A549 (cell line): ENCODE measurements around the gene HAUS3. TPM values are rescaled to one million over a fixed set of nuclear protein-coding genes. Genes with fewer than 3 reads are reported as not detected.

Source experiments
- ATAC-seq, 2 experiments: fragments of 200-7000 bp in 1 of 2; fragments of >200 bp in 1 of 2; cut with Nextera tagmentation in 1 of 2; cut with Tn5 transposase in 1 of 2; 3 replicates each; pipeline versions ENCODE4 v1.8.0 to v1.9.1; 2018 to 2020; ENCODE audit warnings: mild to moderate bottlenecking in 1 of 2, moderate library complexity in 1 of 2
- CTCF ChIA-PET: fragments of 300-600 bp; sonication (Branson Sonifier 250); formaldehyde crosslinking; extraction: SDS; loops from one replicate; lab custom pipeline; 2021; ENCODE audit warnings: antibody characterized with exemption, inconsistent platforms; lab: Yijun Ruan, JAX
- POLR2A ChIA-PET: fragments of 350-600 bp; formaldehyde crosslinking; extraction: SDS; loops from one replicate; lab custom pipeline; 2021; ENCODE audit warnings: antibody characterized with exemption, inconsistent platforms; lab: Yijun Ruan, JAX
- DNase-seq, 2 experiments: peaks; one replicate each; pipeline versions ENCODE4 v3.0.0 to v3.0.0-alpha.2; 2011 to 2016; ENCODE audit warnings: low read depth in 1 of 2, low spot score in 1 of 2
- FAIRE-seq: peaks from 2 replicates; lab custom pipeline; 2011; peaks lifted over from hg19 to GRCh38; lab: Jason Lieb, UNC
- H3K27ac ChIP-seq, 2 experiments: fragments of >200 bp; sonication (Bioruptor Twin); formaldehyde crosslinking; 3 replicates each; pipeline ENCODE4 v1.5.1; 2016 to 2017
- H3K4me1 ChIP-seq: fragments of >200 bp; sonication (Bioruptor Twin); formaldehyde crosslinking; 3 replicates; pipeline ENCODE4 v1.6.1; 2016
- H3K4me2 ChIP-seq: fragments of >200 bp; sonication (Bioruptor Twin); formaldehyde crosslinking; 3 replicates; pipeline ENCODE4 v1.6.1; 2016
- H3K4me3 ChIP-seq: fragments of >200 bp; sonication (Bioruptor Twin); formaldehyde crosslinking; 3 replicates; pipeline ENCODE4 v1.5.1; 2016
- H3K9me3 ChIP-seq: fragments of >200 bp; sonication (Bioruptor Twin); formaldehyde crosslinking; 3 replicates; pipeline ENCODE4 v1.6.1; 2016
- BCL3 ChIP-seq: fragments of >200 bp; sonication (Bioruptor Twin); formaldehyde crosslinking; IDR thresholded peaks from 3 replicates; pipeline ENCODE4 v1.6.1; 2016
- CBX2 ChIP-seq: fragments of 200-600 bp; sonication (generic); IDR thresholded peaks from 2 replicates; pipeline ENCODE4 v1.6.1; 2016; ENCODE audit warnings: low read depth, mild to moderate bottlenecking, borderline replicate concordance
- CBX8 ChIP-seq: fragments of 200-600 bp; sonication (generic); IDR thresholded peaks from 2 replicates; pipeline ENCODE4 v1.6.1; 2016
- CEBPB ChIP-seq, 2 experiments: fragments of >200 bp in 1 of 2; sonication (Bioruptor Twin) in 1 of 2; formaldehyde crosslinking in 1 of 2; IDR thresholded peaks; 2 replicates each; pipeline ENCODE4 v1.6.1; 2012 to 2016
- CHD2 ChIP-seq: fragments of 150-350 bp; IDR thresholded peaks from 2 replicates; pipeline ENCODE4 v1.6.1; 2014; ENCODE audit warnings: low read length; ENCODE audit not compliant: partially characterized antibody
- CHD4 ChIP-seq: fragments of 200-600 bp; sonication (generic); IDR thresholded peaks from 2 replicates; pipeline ENCODE4 v1.6.1; 2016; ENCODE audit warnings: antibody characterized with exemption, mild to moderate bottlenecking, borderline replicate concordance
- EHF ChIP-seq: fragments of 250-450 bp; sonication (Bioruptor Pico); IDR thresholded peaks from 2 replicates; pipeline ENCODE4 v1.5.0; 2020; ENCODE audit warnings: mild to moderate bottlenecking
- ESRRA ChIP-seq: fragments of 150-350 bp; IDR thresholded peaks from 2 replicates; pipeline ENCODE4 v1.6.1; 2014; ENCODE audit warnings: mild to moderate bottlenecking, low read length, borderline replicate concordance
- FOSL2 ChIP-seq, 2 experiments: fragments of 450-650 bp in 1 of 2; fragments of >200 bp in 1 of 2; sonication (Bioruptor Twin) in 1 of 2; formaldehyde crosslinking; IDR thresholded peaks; 2 replicates each; pipeline versions ENCODE4 v1.5.0 to v1.6.1; 2016 to 2020; ENCODE audit warnings: mild to moderate bottlenecking in 1 of 2, moderate library complexity in 1 of 2
- HEYL ChIP-seq: fragments of 250-450 bp; sonication (Bioruptor Pico); IDR thresholded peaks from 2 replicates; pipeline ENCODE4 v1.8.0; 2021; ENCODE audit warnings: mild to moderate bottlenecking, moderate library complexity
- MAZ ChIP-seq: fragments of 150-350 bp; IDR thresholded peaks from 2 replicates; pipeline ENCODE4 v1.6.1; 2014; ENCODE audit warnings: antibody characterized with exemption, low read depth, low read length, borderline replicate concordance
- NR3C1 ChIP-seq: fragments of >200 bp; sonication (Bioruptor Twin); formaldehyde crosslinking; IDR thresholded peaks from 3 replicates; pipeline ENCODE4 v1.6.1; 2017
- PHF8 ChIP-seq: fragments of 200-600 bp; sonication (generic); IDR thresholded peaks from 2 replicates; pipeline ENCODE4 v1.6.1; 2016; ENCODE audit warnings: low read depth, mild to moderate bottlenecking, antibody characterized with exemption, moderate library complexity, borderline replicate concordance
- POLR2A ChIP-seq: IDR thresholded peaks from 2 replicates; pipeline ENCODE4 v1.6.1; 2012; ENCODE audit warnings: mild to moderate bottlenecking, low read length
- POLR2AphosphoS2 ChIP-seq: conservative IDR thresholded peaks from 2 replicates; pipeline ENCODE4 v1.6.1; 2012; ENCODE audit warnings: low read length, improper control_type of control experiment, inconsistent platforms
- RARB ChIP-seq: fragments of 250-450 bp; sonication (Bioruptor Pico); IDR thresholded peaks from 2 replicates; pipeline ENCODE4 v1.8.0; 2021; ENCODE audit warnings: mild to moderate bottlenecking, moderate library complexity
- REST ChIP-seq: fragments of 200-600 bp; sonication (generic); IDR thresholded peaks from 2 replicates; pipeline ENCODE4 v1.6.1; 2016; ENCODE audit warnings: antibody characterized with exemption, mild to moderate bottlenecking, moderate library complexity
- TFCP2L1 ChIP-seq: fragments of 250-450 bp; sonication (Bioruptor Pico); IDR thresholded peaks from 2 replicates; pipeline ENCODE4 v1.5.0; 2021; ENCODE audit warnings: mild to moderate bottlenecking
- ZC3H11A ChIP-seq: fragments of 450-650 bp; IDR thresholded peaks from 2 replicates; pipeline ENCODE4 v1.6.1; 2014; ENCODE audit warnings: antibody characterized with exemption, mild to moderate bottlenecking
- ZFP36 ChIP-seq: fragments of 450-650 bp; IDR thresholded peaks from 2 replicates; pipeline ENCODE4 v1.6.1; 2014; ENCODE audit warnings: borderline replicate concordance; ENCODE audit not compliant: partially characterized antibody
- ZNF302 ChIP-seq: fragments of 250-450 bp; sonication (Bioruptor Pico); IDR thresholded peaks from 2 replicates; pipeline ENCODE4 v1.9.0; 2021; ENCODE audit warnings: inconsistent platforms, mild to moderate bottlenecking, moderate library complexity
- ZSCAN20 ChIP-seq: fragments of 250-450 bp; sonication (Bioruptor Pico); IDR thresholded peaks from 2 replicates; pipeline ENCODE4 v1.8.0; 2022; ENCODE audit warnings: mild to moderate bottlenecking, moderate library complexity
- WGBS: methylation state at CpG from one replicate; pipeline ENCODE4 v1.1.6; 2017; ENCODE audit errors: missing lambda C conversion rate; 5-methylcytosine and 5-hydroxymethylcytosine counted together
- polyA plus RNA-seq, 4 experiments: library from polyadenylated mRNA; depleted of rRNA in 3 of 4; stranded (reverse); fragments of >200 nt; fragmentation: RNase III in 1 of 4; extraction: RNeasy Plus Mini Kit Qiagen cat#74134 plus additional on column Dnase treatment in 1 of 4; gene quantifications; 2 replicates in 3 of 4; 3 replicates in 1 of 4; pipeline ENCODE4 v1.2.3, GENCODE V29; 2011 to 2017
- TF ChIP-seq, protein P1 (sequence below): fragments of 150-350 bp; IDR thresholded peaks from 2 replicates; pipeline ENCODE4 v1.6.1; 2014; ENCODE audit warnings: low read depth, mild to moderate bottlenecking, low read length
- TF ChIP-seq, protein P2 (sequence below): IDR thresholded peaks from 2 replicates; pipeline ENCODE4 v1.6.1; 2012

HAUS3 gene
- polyA plus RNA-seq, 2 of the 4 experiments (the other 2 are of a cell fraction): 7.7 to 10.6 TPM

DNA sequence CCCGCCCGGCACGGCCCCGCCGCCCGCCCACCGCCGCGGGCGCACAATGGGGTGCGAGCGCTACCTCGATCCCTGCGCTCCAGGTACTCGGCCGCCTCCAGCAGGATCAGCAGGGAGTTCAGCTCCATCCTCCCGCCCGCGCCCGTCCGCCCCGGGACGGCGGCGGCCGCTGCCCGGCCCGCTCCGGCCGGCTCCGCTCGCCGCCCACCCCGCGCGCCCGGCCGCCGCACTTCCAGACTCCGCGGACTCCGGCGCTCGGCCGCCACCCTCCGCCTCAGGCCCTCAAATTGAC lies 19.9 kb upstream of the HAUS3 start, which contains the start of gene MXD4:
TSS of gene MXD4 (minus strand) at position 257 of the 292 bp plus-strand sequence. CDS start at position 128, 129 bp downstream.
- WGBS: no CpG with 5 or more reads among the region's 46 CpGs
- ChIA-PET POLR2A (interaction anchor here (0.7 to 1.5 kb wide), 10 partner anchors 9 to 274 kb away, joined by 3 to 10 read pairs (median 4); partner anchors contain the start of genes HAUS3, POLN and RNF4), CTCF (interaction anchor here (0.9 kb wide), 1 partner anchor 204 kb away, joined by 3 read pairs; no protein-coding TSS in a partner anchor)
- Histone ChIP-seq H3K27ac (peak within 1 kb of the TSS; percentile 98 to 99), H3K4me2 (peak within 1 kb of the TSS; percentile 99), H3K4me1 (peaks cover 6% of the 10 kb centered on the region; the same call in 1 of the 3 replicates), H3K9me3 (no peaks in the 10 kb centered on the region), H3K4me3 (peak within 1 kb of the TSS; percentile 81)
- TF ChIP-seq REST (no peak), POLR2A (peak; percentile 35), ZFP36 (no peak), CHD4 (no peak), PHF8 (peak; percentile 29; the same call in 1 of the 2 replicates), NR3C1 (no peak), CBX8 (no peak), POLR2AphosphoS2 (no peak)
- TF ChIP-seq, protein P1, sequence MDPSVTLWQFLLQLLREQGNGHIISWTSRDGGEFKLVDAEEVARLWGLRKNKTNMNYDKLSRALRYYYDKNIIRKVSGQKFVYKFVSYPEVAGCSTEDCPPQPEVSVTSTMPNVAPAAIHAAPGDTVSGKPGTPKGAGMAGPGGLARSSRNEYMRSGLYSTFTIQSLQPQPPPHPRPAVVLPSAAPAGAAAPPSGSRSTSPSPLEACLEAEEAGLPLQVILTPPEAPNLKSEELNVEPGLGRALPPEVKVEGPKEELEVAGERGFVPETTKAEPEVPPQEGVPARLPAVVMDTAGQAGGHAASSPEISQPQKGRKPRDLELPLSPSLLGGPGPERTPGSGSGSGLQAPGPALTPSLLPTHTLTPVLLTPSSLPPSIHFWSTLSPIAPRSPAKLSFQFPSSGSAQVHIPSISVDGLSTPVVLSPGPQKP: no peak
- FAIRE-seq (no peak), ATAC-seq (no peak; a peak in 2 of 6 replicates), DNase-seq (no peak)

- 18% methylated on average over 9 of the region's 91 CpGs for WGBS
- Histone ChIP-seq H3K27ac (peak overlapping the region; percentile 76 to 94), H3K4me1 (peaks cover 6% of the 10 kb centered on the region; the same call in 1 of the 3 replicates), H3K4me2 (peak overlapping the region; percentile 87), H3K9me3 (no peaks in the 10 kb centered on the region), H3K4me3 (peak overlapping the region; percentile 75)
- TF ChIP-seq CBX2: no peak
- no peak for TF ChIP-seq TFCP2L1 (CRISPR knock-in tag)
- no peak for TF ChIP-seq CHD2
- TF ChIP-seq HEYL: no peak
- TF ChIP-seq CEBPB (IDR thresholded peaks at IDR 0.05): no peak
- TF ChIP-seq, protein P2, sequence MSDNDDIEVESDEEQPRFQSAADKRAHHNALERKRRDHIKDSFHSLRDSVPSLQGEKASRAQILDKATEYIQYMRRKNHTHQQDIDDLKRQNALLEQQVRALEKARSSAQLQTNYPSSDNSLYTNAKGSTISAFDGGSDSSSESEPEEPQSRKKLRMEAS: peak; percentile 58
- no peak for TF ChIP-seq ZNF302
- ATAC-seq (peak in 1 of 2 experiments; percentile 44; a peak in 2 of 6 replicates), DNase-seq (peak; percentile 7 to 24), FAIRE-seq (no peak)
- ChIA-PET CTCF (no interaction called here), POLR2A (no interaction called here)
Observed at GRCh38 chr4:2261110-2261852, 19.4 kb upstream of the HAUS3 start.

DNA sequence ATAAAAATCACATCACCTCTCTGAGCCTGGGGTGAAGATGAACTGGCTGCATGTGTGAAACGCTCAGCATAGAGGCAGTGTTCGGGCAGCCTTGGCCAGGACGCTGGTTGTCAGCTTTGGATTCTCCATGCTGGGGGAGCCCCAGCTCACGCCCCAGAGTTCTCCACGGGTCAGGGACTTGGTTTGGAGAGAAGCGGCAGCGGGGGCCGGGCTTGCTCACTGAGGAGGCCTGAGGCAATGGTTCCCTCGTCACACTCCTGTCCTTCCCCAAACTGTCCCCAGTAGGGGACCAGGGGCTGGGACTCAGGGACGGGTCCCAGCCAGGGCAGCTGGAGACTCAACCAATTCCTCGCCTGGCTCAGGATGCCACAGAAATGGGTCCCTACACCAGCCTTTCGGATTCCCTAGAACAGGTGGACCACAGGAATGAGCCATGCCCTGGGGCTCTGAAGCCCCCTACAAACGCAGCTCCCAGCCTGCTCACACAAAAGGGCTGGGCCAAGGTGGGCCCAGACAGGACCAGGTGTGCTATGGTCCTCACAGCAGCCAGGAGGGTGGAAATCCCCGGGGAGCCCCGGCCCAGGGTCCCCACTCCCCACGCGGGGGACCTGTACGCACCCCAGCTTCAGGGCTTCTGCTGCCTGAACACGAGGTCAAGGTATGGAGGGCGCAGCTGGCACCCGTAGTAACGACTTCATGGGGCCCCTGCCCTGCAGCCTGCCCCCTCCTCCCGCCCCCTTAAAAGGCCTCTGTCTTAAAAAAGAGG lies 18.6 kb upstream of the HAUS3 start:
- ATAC-seq (no peak), DNase-seq (no peak), FAIRE-seq (no peak)
- Histone ChIP-seq H3K4me2 (peak overlapping the region; percentile 87), H3K9me3 (no peaks in the 10 kb centered on the region), H3K27ac (peak overlapping the region; percentile 76 to 94), H3K4me3 (peak overlapping the region; percentile 75), H3K4me1 (peaks cover 6% of the 10 kb centered on the region; the same call in 1 of the 3 replicates)
- ChIA-PET CTCF (no interaction called here), POLR2A (no interaction called here)
- 73% methylated on average over 12 of the region's 23 CpGs for WGBS
- TF ChIP-seq ESRRA (no peak), FOSL2 (IDR thresholded peaks at IDR 0.05) (no peak), FOSL2 (CRISPR knock-in tag; IDR thresholded peaks at IDR 0.05) (no peak), BCL3 (no peak), ZSCAN20 (CRISPR knock-in tag) (no peak), EHF (CRISPR knock-in tag) (no peak), MAZ (no peak), ZC3H11A (no peak), TFCP2L1 (CRISPR knock-in tag) (no peak), CBX8 (no peak), RARB (CRISPR knock-in tag) (no peak), POLR2A (no peak)
- TF ChIP-seq, protein P2: no peak
